Amniotic epithelial cell (primary cell): Measurements from ENCODE around the gene BLZF1.
"Not testable (repeated sequence)": the region's sequence is repeated elsewhere in the genome, so short reads cannot be mapped to it uniquely, and the experiment has no call there.

Experiments
- DNase-seq: peaks from one replicate; pipeline ENCODE4 v3.0.0-alpha.2; 2010; ENCODE audit warnings: low read depth

The BLZF1 gene

DNA sequence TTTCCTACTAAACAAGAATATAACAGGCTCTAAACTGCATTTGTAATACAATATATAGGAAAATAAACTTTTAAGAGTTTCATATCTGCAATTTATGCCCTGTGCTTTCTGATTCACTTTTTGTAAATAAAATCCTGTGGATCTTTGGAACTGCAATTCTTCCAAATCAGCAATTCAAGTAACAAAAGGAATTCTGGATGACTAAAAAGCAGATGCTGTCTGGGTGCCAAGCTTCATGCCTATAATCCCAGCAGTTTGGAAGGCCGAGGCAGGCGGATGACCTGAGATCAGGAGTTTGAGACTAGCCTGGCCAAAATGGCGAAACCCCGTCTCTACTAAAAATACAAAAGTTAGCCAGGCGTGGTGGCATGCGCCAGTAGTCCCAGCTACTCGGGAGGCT is 6.7 kb upstream of the BLZF1 start:
- DNase-seq, result peak; percentile 15

DNA sequence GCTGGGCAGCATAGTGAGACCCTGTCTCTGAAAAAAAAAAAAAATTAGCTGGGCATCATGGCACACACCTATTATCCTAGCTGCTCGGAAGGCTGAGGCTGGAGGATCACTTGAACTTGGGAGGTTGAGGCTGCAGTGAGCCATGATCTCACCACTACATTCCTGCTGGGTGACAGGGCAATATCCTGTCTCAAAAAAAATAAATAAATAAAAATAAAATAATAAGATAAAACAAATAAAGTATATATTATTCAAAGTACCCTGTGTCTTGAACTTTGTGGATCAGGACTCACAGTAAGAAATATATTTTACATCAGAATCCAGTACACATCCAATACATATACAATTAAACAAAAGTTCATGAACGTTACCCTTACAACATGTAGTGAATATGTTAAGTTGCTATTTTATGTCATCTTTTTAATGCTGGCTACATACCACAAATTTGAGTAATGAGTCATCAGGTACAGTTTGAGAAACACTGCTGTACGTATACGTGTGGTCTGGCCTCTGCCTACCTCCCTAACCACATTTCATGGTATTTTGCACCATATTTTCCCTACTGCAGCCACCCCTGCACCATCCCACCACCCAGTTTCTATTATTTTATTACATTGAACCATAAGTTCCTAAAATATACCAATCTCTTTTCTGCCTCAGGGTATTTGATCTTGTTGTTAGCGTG is 4.8 kb upstream of the BLZF1 start:
- peak; percentile 92 for DNase-seq

DNA sequence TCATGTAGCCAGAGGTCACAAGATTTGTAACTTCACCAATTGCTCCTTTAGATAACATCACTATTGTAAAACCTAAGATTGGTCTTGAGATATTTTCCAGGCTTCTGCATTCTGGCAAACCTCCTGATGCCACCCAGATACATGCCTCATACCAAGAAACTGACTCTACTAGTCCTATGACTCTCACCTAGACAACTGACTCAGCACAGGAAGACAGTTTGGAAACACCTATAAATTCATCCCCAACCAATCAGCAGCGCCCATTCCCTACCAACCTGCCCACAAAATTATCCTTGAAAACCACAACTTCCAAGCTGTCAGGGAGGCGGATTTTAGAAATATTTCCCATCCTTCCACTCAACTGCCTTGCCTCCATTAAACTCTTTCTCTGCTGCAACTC is 3.0 kb upstream of the BLZF1 start:
- DNase-seq, result peak; percentile 9

DNA sequence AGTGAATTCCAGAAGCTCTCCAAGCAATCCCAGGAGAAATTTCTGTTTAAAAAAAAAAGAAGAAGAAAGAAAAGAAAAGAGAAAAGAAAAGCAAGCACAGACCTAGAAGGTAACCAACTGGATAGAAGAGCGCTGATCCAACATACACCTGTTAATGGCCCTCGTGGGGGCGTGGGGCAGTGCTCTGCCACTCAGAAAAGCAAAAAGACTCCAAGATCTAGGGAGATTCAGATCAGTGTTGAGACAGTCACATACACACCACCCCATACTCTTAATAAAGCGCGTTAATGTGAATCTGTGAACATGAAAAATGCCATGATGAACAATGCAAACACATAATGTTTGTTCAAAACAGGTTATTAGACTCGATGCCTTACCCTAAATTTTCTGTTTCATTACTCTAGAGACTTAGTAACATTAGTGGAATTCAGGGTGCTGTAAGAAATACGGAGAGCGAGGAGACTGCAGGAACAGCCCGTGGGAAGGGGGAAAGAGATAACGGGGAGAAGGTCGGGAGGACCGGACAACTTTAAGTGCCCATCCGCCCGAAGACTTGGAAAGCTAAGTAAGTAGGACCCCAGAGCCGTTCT is 804 bp upstream of the BLZF1 start:
- DNase-seq, result no peak

DNA sequence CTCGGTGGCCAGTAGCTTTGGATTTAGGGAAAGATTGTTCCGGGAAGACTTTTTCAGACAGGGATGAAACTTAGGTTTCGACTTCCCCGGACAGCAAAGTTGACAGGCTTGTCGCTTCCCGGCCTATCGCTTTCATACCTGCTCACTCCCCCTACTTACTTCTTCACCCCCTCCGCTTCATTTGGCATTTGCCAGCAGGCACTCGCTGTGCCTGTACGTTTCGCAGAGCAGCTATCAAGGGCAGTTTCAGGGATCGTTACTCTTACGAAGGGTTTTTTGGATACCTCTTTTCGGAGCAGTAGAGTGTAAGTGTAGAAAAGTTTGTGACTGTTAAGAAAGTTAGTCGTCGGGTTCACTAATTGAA is 393 bp downstream of the BLZF1 start:
- peak; percentile 8 for DNase-seq

DNA sequence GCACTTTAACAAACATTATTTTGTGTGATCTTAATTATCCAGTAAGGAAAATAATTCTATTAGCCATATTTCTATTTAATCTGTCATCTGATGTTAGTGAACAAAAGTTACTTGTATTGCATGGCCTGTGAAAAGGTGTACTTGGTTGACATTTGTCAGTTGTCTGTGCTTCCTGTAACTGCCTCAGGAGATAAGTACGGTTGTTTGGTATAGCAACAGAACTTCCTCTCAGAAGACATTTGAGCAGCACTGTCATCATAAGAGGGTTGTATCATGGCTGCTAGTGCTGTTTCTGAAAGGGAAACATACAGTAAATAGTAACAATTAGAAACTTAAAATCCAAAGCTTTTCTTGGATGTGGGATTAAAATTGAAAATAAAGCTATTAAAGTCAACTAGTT is 3.4 kb downstream of the BLZF1 start:
- no peak for DNase-seq

DNA sequence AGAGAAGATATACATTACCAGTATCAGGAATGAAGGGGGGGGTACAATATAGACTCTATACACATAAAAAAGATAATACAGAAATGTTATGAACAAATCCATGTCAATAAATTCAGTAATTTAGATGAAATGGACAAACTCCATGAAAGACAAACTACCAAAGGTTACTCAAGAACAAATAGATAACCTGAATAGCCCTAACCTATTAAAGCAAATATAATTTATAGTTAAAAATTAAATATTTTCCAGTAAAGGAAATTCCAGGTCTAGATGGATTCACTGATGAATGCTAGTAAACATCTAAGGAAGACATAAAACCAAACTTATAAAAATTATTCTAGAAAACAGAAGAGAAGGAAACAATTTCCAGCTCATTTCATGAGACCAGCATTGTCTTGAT is 13.2 kb downstream of the BLZF1 start:
- DNase-seq, result no peak

DNA sequence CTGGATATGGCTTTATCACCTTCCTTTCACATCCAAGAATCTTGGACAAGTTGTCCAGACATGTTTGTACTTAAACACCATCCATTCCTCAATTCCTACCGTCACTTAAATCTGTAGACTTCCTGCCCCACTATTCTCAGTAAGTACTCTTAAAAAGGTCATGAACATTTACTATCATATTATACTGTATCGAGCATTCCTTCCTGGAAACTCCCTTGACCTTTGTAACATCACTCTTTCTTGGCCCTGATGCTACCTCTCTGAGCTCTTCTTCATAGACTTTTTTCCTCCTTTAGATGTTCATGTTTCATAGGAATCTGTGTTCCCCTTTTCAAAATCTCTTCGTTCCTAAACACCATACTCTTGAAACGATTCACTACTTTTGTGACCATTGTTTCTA is 15.5 kb downstream of the BLZF1 start:
- no peak for DNase-seq

DNA sequence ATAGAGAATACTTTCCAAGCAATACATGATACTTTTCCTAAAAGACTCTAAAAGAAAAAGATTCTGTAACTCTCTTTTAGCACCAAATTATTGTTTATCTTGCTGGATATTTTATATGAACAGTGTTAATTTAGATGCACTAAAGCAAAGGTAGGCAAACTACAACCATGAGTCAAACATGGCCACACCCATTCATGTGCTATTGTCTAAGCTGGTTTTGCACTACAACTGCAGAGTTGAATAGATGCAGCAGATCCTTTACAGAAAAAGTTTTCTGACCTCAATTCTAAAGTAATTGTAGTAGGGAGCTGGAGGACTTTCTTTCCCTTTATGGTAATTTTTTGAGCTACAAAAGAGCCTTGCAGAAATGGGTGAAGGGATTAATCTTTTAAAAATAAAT is 19.4 kb downstream of the BLZF1 start:
- DNase-seq, result no peak

DNA sequence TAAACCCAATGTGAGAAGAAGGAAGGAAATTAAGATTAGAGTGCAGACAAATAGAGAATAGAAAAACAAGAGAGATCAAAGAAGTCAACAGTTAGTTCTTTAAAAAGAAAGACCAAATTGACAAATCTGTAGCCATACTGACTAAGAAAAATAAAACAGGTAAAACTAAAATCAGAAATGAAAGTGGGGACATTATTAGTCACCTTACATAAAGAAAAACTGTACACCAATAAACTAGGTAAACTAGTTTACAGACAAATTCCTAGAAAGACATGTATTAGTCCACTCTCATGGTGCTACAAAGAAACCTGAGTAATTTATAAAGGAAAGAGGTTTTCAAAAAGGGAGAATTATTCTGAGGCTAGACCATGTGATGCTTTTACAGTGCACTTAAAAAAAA is 22.3 kb downstream of the BLZF1 start:
- DNase-seq, result no peak

DNA sequence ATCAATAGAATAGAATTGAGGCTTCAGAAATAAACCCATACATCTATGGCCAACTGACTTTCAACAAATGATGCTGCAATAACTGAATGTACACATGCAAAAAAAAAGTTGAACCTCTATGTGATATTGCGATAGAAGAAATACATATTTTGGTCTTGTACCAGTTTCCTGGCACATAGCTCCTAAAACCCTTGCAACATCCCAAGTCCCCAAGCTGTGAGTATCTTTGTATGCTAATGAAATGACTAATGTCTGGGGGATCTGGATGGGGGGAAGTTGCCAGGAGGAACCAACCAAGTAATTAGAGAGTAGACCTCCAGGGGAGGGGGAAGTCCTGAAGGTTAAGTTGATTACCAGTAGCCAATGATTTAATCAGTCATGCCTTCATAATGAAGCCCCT is 24.4 kb downstream of the BLZF1 start:
- DNase-seq, result no peak

DNA sequence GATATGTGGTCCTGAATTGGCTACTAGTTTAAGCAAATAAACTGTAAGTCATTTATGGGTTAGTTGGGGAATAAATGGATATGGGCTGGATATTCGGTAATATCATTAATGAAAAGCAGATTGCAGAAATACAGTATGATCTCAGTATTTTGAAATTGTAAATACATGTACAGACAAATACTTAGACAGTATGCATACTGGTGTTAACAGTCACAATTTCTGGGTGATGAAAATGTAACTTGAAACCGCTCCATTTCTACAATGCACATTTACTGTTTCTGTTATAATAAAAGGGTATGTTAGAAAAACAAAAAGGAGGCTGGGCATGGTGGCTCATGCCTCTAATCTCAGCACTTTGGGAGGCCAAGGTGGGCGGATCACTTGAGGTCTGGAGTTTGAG is 28.0 kb downstream of the BLZF1 start:
- no peak for DNase-seq

DNA sequence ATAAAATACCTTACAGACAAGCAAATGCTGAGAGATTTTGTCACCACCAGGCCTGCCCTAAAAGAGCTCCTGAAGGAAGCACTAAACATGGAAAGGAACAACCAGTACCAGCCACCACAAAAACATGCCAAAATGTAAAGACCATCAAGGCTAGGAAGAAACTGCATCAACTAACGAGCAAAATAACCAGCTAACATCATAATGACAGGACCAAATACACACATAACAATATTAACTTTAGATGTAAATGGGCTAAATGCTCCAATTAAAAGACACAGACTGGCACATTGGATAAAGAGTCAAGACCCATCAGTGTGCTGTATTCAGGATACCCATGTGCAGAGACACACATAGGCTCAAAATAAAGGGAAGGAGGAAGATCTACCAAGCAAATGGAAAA is 34.6 kb downstream of the BLZF1 start:
- DNase-seq, result not testable (repeated sequence)

DNA sequence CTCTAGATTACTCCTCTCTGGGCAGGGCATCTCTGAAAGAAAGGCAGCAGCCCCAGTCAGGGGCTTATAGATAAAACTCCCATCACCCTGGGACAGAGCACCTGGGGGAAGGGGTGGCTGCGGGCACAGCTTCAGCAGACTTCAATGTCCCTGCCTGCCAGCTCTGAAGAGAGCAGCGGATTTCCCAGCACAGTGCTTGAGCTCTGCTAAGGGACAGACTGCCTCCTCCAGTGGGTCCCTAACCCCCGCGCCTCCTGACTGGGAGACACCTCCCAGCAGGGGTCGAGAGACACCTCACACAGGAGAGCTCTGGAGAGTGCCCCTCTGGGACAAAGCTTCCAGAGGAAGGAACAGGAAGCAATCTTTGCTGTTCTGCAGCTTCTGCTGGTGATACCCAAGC is 40.3 kb downstream of the BLZF1 start:
- not testable (repeated sequence) for DNase-seq

DNA sequence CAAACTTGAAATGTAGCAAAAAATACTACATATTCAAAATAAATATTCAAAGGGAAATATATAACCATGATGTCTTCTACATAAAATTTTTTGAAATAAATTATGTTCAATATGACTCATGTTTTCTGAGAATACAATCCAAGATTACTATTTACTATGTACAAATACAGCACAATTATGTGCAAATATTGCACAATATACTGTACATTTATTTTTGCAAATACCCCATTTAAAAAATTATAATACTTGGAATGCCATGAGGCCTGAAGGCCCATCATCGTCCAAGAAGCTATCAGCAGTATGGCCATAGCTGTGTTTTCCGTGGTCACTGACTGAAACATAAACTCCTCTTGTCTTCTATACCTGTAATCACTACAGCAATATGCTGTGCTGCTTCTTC is 47.0 kb downstream of the BLZF1 start:
- no peak for DNase-seq

DNA sequence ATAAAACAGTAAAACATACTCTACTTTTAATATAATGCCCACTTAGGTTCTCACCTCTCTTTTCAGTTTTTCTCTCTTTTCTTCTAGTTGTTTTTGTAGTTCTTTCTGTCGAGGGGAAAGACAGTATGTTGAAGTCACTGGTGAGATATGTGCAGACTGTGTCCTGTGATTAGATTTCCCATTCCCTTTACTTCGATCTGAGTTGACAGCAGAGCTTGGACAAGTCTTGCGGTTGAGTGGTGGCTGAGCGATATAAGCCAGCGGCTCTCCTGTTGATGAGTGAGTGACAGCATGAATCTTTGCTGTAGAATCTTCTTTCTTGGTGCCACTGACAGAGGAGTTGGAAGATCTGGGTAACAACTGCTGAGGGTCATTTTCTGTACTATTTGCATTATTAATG is 53.3 kb downstream of the BLZF1 start:
- no peak for DNase-seq

DNA sequence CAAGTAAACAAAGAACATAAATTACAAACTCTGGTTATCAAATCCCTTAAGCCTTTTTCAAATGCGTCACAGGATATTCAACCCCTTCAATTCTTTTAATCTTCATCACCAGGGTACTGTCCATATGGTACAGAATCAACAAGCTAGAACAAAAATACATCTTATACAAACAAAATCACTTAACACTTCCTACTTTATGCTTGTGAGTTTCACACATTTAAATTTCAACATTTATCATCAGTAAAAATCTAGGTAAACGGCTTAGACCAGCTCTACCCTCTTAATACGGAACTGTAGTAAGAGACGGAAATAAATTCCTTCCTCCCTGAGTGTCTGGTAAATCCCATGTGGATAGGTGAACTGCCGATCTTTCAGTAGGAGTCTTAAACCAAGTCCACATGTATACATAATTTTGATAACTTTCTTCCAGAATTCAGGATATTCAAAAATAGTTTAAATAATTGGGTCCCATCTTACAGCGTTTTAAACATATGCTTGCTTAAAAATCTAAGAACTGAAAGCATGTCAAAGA is 58.2 kb downstream of the BLZF1 start:
- no peak for DNase-seq

DNA sequence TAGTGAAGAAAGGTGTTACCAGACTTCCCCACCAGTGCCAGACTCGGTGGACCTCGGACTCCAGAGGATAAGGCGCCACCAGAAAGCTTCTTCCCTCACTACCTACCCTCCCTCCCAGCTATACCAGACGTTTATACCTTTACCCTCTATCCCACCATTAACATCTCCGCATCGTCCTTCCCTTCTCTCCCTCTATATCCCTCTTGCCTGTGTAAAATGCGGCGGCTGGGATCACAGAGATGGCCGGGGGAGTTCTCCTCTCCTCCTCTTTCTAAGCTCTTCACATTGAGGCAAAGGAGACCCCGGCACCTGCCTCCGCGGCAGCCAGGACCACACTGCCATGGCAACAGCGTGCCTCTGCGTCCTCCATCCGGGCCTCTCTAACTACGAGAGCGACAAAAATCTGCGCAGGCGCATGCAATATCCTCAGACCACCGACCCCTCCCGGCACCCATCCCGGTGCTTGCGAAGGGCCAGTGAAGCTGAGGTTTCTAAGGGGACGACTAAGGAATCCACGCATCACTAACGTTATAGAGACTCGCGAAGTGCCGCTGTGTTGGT is 59.2 kb downstream of the BLZF1 start, which contains the start of gene CCDC181:
Gene CCDC181 (minus strand): TSS at position 394 of the 561 bp plus-strand sequence. CDS start 2,547 bp downstream, outside the sequence.
- DNase-seq, result peak; percentile 57
